Measurements from ENCODE around the gene CIDEB. TPM values are rescaled to one million over a fixed set of nuclear protein-coding genes. Genes with fewer than 3 reads are reported as not detected.

The CIDEB gene
- total RNA-seq, 2 donors from 2014 or later = 10.7 to 16.6 TPM

GRCh38 chr14:24262821-24263733 lies 44.7 kb downstream of the CIDEB start, which contains the start of gene TGM1:
Gene TGM1, minus strand, starts transcription at chr14:24263177. Its CDS starts 825 bp downstream, at chr14:24262352.
- ATAC-seq (no peak), DNase-seq (no peak)
- intact Hi-C loops (cut with DNase I, micrococcal nuclease) = no loop called here

DNA sequence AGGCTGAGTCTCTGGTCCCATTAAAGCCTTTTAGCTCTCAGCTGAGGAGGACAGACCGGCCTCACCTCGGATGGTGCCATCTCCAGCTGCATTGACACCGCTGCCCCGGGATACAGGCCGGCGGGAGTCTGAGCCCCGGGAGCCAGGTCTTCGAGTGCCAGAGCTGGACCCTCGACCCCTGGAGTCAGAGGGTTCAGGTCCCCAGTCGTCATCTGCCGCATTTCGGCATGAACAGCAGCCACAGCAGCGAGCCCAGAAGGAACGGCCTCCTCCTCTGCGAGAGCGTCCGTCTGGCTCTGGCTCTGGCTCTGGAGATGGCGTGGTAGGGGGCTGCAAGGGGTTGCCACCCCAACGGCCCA lies 45.8 kb downstream of the CIDEB start:
- ATAC-seq (no peak), DNase-seq (no peak)
- intact Hi-C loops (cut with DNase I, micrococcal nuclease) = no loop called here

DNA sequence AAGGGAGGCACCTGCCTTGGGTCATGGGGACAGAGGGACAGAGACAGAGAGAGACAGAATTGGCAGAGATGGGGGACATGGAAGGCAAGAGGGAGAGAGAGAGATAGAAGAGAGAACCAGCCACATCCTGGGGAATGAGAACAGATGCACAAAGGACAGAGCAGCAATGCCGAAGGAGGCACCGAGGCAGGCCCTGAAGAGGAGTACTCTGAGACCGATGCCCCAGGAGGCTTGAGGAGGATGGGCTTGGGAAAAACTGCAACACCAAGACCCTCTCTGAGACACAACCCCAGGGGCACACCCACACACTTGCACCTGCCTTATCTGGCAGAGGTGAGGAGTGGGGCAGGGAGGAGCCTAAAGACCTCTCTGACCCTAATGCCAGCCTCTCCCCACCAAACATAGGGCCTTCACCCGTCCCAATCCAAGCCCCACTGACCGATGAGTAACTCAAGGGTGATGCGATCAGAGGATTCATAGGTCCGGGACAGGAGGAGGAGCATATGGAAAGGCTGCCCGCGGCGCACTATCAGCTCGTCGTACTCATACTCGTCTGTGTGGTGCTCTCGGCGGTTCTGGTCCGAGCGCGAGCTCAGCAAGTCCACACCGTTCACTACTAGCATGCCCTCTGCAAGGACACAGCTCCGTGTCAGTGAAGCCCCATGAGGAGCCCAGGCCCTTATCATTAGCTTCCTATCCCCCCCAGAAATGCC lies 46.4 kb downstream of the CIDEB start:
- intact Hi-C loops (cut with DNase I, micrococcal nuclease) = no loop called here
- DNase-seq = no peak

DNA sequence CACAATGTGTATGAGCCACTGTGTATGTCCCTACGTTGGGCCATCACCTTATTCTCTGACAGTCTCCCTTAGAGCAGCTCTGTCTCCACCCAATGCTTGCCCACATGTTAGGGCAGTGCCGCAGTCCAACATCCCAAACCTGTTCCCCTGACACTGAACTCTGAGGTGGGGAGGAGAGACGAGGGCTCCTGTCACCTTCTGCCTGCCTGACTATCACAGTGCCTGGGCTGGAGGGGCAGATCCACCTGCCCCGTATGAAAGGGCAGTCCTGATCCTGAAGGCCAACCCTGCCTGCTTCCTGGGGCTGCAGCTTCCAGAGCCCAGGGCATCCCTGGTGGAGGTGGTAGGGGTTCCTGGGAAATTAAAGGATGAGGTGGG lies 47.0 kb downstream of the CIDEB start:
- DNase-seq = no peak
- ATAC-seq = no peak
- intact Hi-C loops (cut with DNase I, micrococcal nuclease) = no loop called here

More for the DNA sequence above, 46.4 kb downstream of the CIDEB start:
- ATAC-seq = no peak

GRCh38 chr14:24260026-24260779 lies 47.6 kb downstream of the CIDEB start:
- ATAC-seq = no peak
- intact Hi-C loops (cut with DNase I, micrococcal nuclease) = no loop called here
- no peak for DNase-seq

DNA sequence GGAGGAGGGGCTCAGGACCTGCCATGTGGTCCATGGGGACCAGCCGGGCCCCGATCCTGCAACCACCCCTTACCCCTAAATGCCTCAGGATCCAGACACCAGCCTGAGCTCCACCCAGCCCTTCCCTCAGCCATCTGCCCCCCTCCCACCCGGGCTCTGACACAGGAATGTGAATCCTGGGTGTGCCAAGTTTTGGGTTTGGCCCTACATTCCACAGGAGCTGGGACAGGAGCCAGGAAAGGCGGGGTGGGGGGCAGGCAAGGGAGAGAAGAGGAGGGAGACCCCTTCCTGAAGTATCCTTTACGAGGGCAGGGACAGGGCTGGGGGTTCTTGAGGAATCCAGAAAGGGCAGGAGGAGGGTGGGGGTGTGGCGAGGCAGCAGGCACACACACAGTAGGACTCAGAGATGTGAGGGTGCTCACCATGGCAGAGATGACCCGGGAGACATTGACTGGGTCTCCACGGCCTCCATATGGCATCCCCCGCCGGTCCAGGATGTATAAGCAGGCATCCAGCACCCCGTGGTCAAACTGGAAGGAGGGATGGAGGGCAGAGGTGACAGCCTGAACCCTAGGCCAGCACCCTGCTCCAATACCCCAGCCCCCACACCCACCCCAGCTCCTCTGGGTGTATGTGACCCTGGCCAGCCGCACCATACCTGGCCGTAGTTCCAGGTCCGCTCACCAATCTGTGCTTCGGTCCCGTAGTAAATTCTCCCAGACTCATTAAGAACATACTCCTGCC lies 48.3 kb downstream of the CIDEB start:
- ATAC-seq (no peak), DNase-seq (no peak)
- intact Hi-C loops (cut with DNase I, micrococcal nuclease) = no loop called here

GRCh38 chr14:24258548-24259265 lies 49.1 kb downstream of the CIDEB start:
- ATAC-seq = no peak
- intact Hi-C loops (cut with DNase I, micrococcal nuclease) = no loop called here
- no peak for DNase-seq

DNA sequence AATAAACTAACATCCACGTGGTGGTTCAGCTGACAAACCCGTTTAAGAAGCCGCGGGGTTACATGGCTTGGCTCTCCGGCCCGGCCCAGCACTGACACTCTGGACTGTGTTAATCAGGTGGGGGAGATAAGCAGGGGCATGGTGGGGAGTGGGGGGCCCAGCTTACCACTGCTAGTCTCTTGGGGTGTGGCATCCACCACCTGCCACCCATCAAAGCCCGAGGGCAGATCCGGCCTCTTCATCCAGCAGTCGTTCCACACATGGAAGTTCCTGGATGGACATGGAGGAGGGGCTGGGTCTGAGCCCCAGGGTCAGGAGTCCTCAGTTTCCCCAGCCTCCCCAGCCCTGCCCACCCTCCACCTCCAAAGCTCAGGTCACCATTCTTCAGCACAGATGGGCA lies 49.7 kb downstream of the CIDEB start:
- intact Hi-C loops (cut with DNase I, micrococcal nuclease) = no loop called here
- DNase-seq (no peak), ATAC-seq (no peak)

DNA sequence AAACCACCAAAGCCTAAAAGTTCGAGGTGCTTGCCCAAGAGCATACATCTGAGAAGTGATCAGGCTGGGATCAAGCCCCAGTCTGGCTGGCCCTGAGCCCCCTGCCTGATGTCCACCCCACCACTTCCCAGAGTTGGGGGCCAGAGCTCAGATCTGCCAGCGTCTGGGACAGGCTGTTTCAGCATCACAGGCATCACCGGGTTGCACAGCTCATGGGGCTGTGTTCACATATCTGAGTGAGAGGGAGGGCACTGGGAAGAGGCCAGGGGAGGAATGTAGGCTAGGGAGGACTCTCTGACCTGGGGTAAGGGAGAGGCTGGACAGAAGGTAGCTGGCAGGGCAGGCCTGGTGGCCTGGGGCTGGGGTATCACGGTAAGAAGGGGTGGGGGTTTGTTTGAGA lies 50.8 kb downstream of the CIDEB start:
- DNase-seq = no peak
- no peak for ATAC-seq
- intact Hi-C loops (cut with DNase I, micrococcal nuclease) = no loop called here

DNA sequence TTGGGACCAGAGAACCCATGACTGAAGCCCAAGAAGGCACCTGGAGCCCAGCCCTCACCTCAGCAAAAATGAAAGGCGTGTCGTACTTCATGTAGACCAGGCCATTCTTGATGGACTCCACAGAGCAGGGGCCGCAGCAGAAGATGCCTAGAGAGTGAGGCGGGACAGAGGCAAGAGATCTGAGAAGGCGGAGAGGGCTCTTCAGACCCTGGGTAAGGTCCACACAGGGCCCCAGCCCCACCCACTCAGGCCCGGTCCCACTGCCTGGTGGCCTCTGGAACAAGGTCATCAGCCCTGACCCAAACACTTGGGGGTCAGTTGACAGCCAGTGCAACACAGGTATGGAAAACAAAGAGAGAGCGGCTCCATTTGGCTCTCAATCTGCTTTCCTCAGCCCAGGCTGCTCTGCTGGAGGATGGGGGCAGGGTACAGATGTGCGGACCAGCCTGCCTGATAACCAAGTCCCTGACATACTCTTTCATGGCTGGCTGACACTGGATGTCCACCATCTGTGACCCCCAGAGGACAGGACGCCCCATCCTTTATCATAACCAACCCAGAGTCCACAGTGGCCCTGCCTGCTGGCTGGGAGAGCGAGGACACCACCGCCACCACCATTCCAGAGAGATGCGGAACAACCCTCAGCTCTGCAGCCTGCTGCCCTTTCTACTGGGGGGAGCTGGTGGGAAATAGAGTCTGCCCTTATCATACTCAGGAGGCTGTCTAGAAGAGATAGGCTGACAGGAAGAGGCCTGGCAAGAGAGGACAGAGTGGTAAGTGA lies 51.7 kb downstream of the CIDEB start:
- DNase-seq = peak in 1 of 2 donors; percentile 13
- ATAC-seq = no peak
- intact Hi-C loops (cut with DNase I, micrococcal nuclease) = no loop called here

DNA sequence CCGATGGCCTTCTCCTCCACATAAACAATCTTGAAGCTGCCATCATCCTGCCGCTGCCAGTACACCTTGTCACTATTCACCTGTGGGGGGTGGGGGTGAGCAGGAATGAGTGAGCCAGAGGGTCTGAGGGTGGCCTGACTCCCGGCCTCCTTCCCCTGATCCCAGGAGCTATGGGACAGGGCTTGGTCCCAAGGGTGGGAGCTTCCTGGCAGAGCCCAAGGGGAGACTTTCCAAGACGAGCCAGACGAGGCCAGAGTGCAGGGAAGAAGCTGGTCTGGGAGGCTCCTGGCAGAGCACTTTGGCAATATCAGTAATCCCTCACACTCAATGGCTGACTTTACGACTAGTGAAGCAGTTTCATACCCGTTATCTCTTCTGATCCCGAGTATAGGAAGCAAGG lies 52.3 kb downstream of the CIDEB start:
- intact Hi-C loops (cut with DNase I, micrococcal nuclease) = no loop called here
- DNase-seq (peak in 1 of 2 donors; percentile 18), ATAC-seq (no peak)

Other genes starting within 250 kb of the CIDEB start
- gene CPNE6, start 236.4 kb downstream of the CIDEB start, total RNA-seq = under 1 TPM; 0.28 to 0.31 TPM
- 100 to 1,000 TPM; 150 to 223 TPM for gene PCK2, start 213.7 kb downstream of the CIDEB start, total RNA-seq
- gene DCAF11, start 193.2 kb downstream of the CIDEB start, total RNA-seq = 100 to 1,000 TPM; 101 to 107 TPM
- gene NRL, start 193.0 kb downstream of the CIDEB start, total RNA-seq = 1 to 10 TPM; 1.2 to 1.5 TPM
- 1 to 10 TPM; 1.0 TPM for gene FITM1, start 177.3 kb downstream of the CIDEB start, total RNA-seq
- 100 to 1,000 TPM; 196 to 249 TPM for gene PSME1, start 171.8 kb downstream of the CIDEB start, total RNA-seq
- 10 to 100 TPM; 13.9 to 25.7 TPM for gene EMC9, start 166.4 kb downstream of the CIDEB start, total RNA-seq
- 100 to 1,000 TPM; 140 to 240 TPM for gene PSME2, start 161.4 kb downstream of the CIDEB start, total RNA-seq
- 10 to 100 TPM; 49.1 to 50.3 TPM for gene RNF31, start 160.5 kb downstream of the CIDEB start, total RNA-seq
- 100 to 1,000 TPM in 1 of 2 donors, 10 to 100 TPM in 1; 53.7 to 105 TPM for gene IRF9, start 146.7 kb downstream of the CIDEB start, total RNA-seq
- 10 to 100 TPM in 1 of 2 donors, 1 to 10 TPM in 1; 6.9 to 21.0 TPM for gene REC8, start 135.9 kb downstream of the CIDEB start, total RNA-seq
- 10 to 100 TPM; 17.3 to 26.3 TPM for gene IPO4, start 119.2 kb downstream of the CIDEB start, total RNA-seq
- 10 to 100 TPM; 49.2 to 52.7 TPM for gene TM9SF1, start 112.5 kb downstream of the CIDEB start, total RNA-seq
- under 1 TPM in 1 of 2 donors, not detected in 1; 0.47 TPM for gene TSSK4, start 102.3 kb downstream of the CIDEB start, total RNA-seq
- 10 to 100 TPM; 43.5 to 48.0 TPM for gene CHMP4A, start 94.5 kb downstream of the CIDEB start, total RNA-seq
- gene MDP1, start 91.9 kb downstream of the CIDEB start, total RNA-seq = 10 to 100 TPM; 11.8 to 13.8 TPM
- gene NEDD8, start 75.6 kb downstream of the CIDEB start, total RNA-seq = 100 to 1,000 TPM; 110 to 135 TPM
- gene GMPR2, start 75.0 kb downstream of the CIDEB start, total RNA-seq = 10 to 100 TPM; 62.4 to 64.8 TPM
- gene TINF2, start 65.4 kb downstream of the CIDEB start, total RNA-seq = 10 to 100 TPM; 56.6 to 64.0 TPM
- 1 to 10 TPM; 2.3 to 2.9 TPM for gene TGM1, start 44.8 kb downstream of the CIDEB start, total RNA-seq
- gene RABGGTA, start 36.4 kb downstream of the CIDEB start, total RNA-seq = 10 to 100 TPM; 35.0 to 41.8 TPM
- 10 to 100 TPM; 64.2 to 76.6 TPM for gene DHRS1, start 8.2 kb downstream of the CIDEB start, total RNA-seq
- gene NOP9, start 8.1 kb downstream of the CIDEB start, total RNA-seq = 10 to 100 TPM; 24.4 to 26.0 TPM
- gene LTB4R2, start 2.2 kb upstream of the CIDEB start, total RNA-seq = 1 to 10 TPM; 2.9 to 4.2 TPM
- gene LTB4R, start 3.5 kb upstream of the CIDEB start, total RNA-seq = 1 to 10 TPM; 2.9 to 4.3 TPM
- 10 to 100 TPM; 10.1 to 16.4 TPM for gene ADCY4, start 27.1 kb upstream of the CIDEB start, total RNA-seq
- gene RIPK3, start 32.0 kb upstream of the CIDEB start, total RNA-seq = 10 to 100 TPM; 56.6 to 67.9 TPM
- gene NFATC4, start 60.2 kb upstream of the CIDEB start, total RNA-seq = 10 to 100 TPM; 12.8 to 17.4 TPM
- 10 to 100 TPM; 11.7 to 13.2 TPM for gene NYNRIN, start 91.0 kb upstream of the CIDEB start, total RNA-seq
- 1 to 10 TPM; 2.0 to 2.5 TPM for gene CBLN3, start 121.7 kb upstream of the CIDEB start, total RNA-seq
- gene KHNYN, start 122.0 kb upstream of the CIDEB start, total RNA-seq = 10 to 100 TPM; 70.8 to 97.3 TPM
- 10 to 100 TPM; 34.4 to 40.8 TPM for gene SDR39U1, start 134.8 kb upstream of the CIDEB start, total RNA-seq
- gene CMA1, start 200.3 kb upstream of the CIDEB start, total RNA-seq = 1 to 10 TPM in 1 of 2 donors, not detected in 1; 4.4 TPM

Measured in left colon (tissue), 2 donors.